HepG2 (cell line): ENCODE results near the gene TMEM121. TPM values are rescaled to one million over a fixed set of nuclear protein-coding genes. Genes with fewer than 3 reads are reported as not detected.

ENCODE experiments used
- BATF2 ChIP-seq: sonication (generic); formaldehyde crosslinking; IDR thresholded peaks from 2 replicates; pipeline ENCODE4 v1.8.0; 2022; ENCODE audit warnings: mild to moderate bottlenecking, missing genetic modification reagents, moderate library complexity
- CHCHD3 ChIP-seq: sonication (generic); formaldehyde crosslinking; IDR thresholded peaks from 2 replicates; pipeline ENCODE4 v1.8.0; 2022; ENCODE audit warnings: mild to moderate bottlenecking, missing genetic modification reagents, moderate library complexity
- DMAP1 ChIP-seq: IDR thresholded peaks from 2 replicates; pipeline ENCODE4 v1.6.1; 2016
- ETV5 ChIP-seq: IDR thresholded peaks from 2 replicates; pipeline ENCODE4 v1.6.1; 2018; ENCODE audit warnings: missing biosample characterization, missing genetic modification reagents, inconsistent platforms, borderline replicate concordance
- GLMP ChIP-seq: sonication (generic); formaldehyde crosslinking; IDR thresholded peaks from 2 replicates; pipeline ENCODE4 v1.9.0; 2021; ENCODE audit warnings: missing genetic modification reagents, mild to moderate bottlenecking, borderline replicate concordance
- HHEX ChIP-seq: IDR thresholded peaks from 2 replicates; pipeline ENCODE4 v1.6.1; 2016; ENCODE audit warnings: control low read depth
- KDM5B ChIP-seq: sonication (generic); formaldehyde crosslinking; IDR thresholded peaks from 2 replicates; pipeline ENCODE4 v1.4.0; 2020; ENCODE audit warnings: missing genetic modification reagents, mild to moderate bottlenecking, borderline replicate concordance
- NFYC ChIP-seq: IDR thresholded peaks from 2 replicates; pipeline ENCODE4 v1.6.1; 2016; ENCODE audit warnings: missing genetic modification reagents, missing compliant biosample characterization
- NR1H2 ChIP-seq: sonication (generic); formaldehyde crosslinking; IDR thresholded peaks from 2 replicates; pipeline ENCODE4 v1.8.1; 2022; ENCODE audit warnings: low read depth, missing genetic modification reagents, borderline replicate concordance
- RARA ChIP-seq: IDR thresholded peaks from 2 replicates; pipeline ENCODE4 v1.6.1; 2016; ENCODE audit warnings: missing genetic modification reagents, missing compliant biosample characterization
- RORA ChIP-seq: sonication (generic); formaldehyde crosslinking; IDR thresholded peaks from 2 replicates; pipeline ENCODE4 v1.5.0; 2020; ENCODE audit warnings: mild to moderate bottlenecking, missing genetic modification reagents, moderate library complexity
- SKIL ChIP-seq: sonication (generic); formaldehyde crosslinking; IDR thresholded peaks from 2 replicates; pipeline ENCODE4 v1.8.0; 2022; ENCODE audit warnings: missing genetic modification reagents, mild to moderate bottlenecking, moderate library complexity, borderline replicate concordance
- SNAPC2 ChIP-seq: sonication (generic); formaldehyde crosslinking; IDR thresholded peaks from 2 replicates; pipeline ENCODE4 v1.8.1; 2022; ENCODE audit warnings: mild to moderate bottlenecking, missing genetic modification reagents
- SP2 ChIP-seq: sonication (generic); formaldehyde crosslinking; IDR thresholded peaks from 2 replicates; pipeline ENCODE4 v1.5.1; 2020; ENCODE audit warnings: mild to moderate bottlenecking, missing genetic modification reagents
- SPEN ChIP-seq: sonication (generic); formaldehyde crosslinking; IDR thresholded peaks from 2 replicates; pipeline ENCODE4 v1.5.1; 2020; ENCODE audit warnings: low read depth, mild to moderate bottlenecking, missing genetic modification reagents
- SYNCRIP ChIP-seq: fragments of 200-400 bp; formaldehyde crosslinking; IDR thresholded peaks from 2 replicates; pipeline ENCODE4 v1.6.1; 2018; ENCODE audit warnings: mild to moderate bottlenecking, low read depth, low read length; ENCODE audit not compliant: insufficient read depth
- ZC3H13 ChIP-seq: sonication (generic); formaldehyde crosslinking; IDR thresholded peaks from 2 replicates; pipeline ENCODE4 v1.8.1; 2023; ENCODE audit warnings: mild to moderate bottlenecking, missing genetic modification reagents, moderate library complexity
- ZKSCAN5 ChIP-seq: sonication (generic); formaldehyde crosslinking; IDR thresholded peaks from 2 replicates; pipeline ENCODE4 v1.5.1; 2020; ENCODE audit warnings: mild to moderate bottlenecking, missing genetic modification reagents
- ZNF329 ChIP-seq: sonication (generic); formaldehyde crosslinking; IDR thresholded peaks from 2 replicates; pipeline ENCODE4 v1.9.0; 2021; ENCODE audit warnings: low read depth, mild to moderate bottlenecking, missing genetic modification reagents
- ZNF546 ChIP-seq: sonication (generic); formaldehyde crosslinking; conservative IDR thresholded peaks from 2 replicates; pipeline ENCODE4 v1.8.1; 2023; ENCODE audit warnings: mild to moderate bottlenecking, missing genetic modification reagents
- ZNF615 ChIP-seq: sonication (generic); formaldehyde crosslinking; IDR thresholded peaks from 2 replicates; pipeline ENCODE4 v1.5.0; 2020; ENCODE audit warnings: mild to moderate bottlenecking, missing genetic modification reagents, borderline replicate concordance
- ZNF790 ChIP-seq: sonication (generic); formaldehyde crosslinking; IDR thresholded peaks from 2 replicates; pipeline ENCODE4 v1.8.0; 2022; ENCODE audit warnings: missing genetic modification reagents, mild to moderate bottlenecking, borderline replicate concordance
- ZSCAN22 ChIP-seq: sonication (generic); formaldehyde crosslinking; IDR thresholded peaks from 2 replicates; pipeline ENCODE4 v1.4.0; 2020; ENCODE audit warnings: mild to moderate bottlenecking, missing genetic modification reagents
- polyA plus RNA-seq, 8 experiments: library from polyadenylated mRNA; depleted of rRNA in 3 of 8; stranded (reverse) in 7 of 8; unstranded in 1 of 8; fragments of >200 nt; fragmentation: Illumina TruSeq in 4 of 8; extraction: Trizol in 4 of 8; gene quantifications; 2 replicates each; pipeline versions ENCODE4 v1.2.1 to v1.2.3, GENCODE V29; 2011 to 2016; ENCODE audit warnings: low read depth in 4 of 8, missing spikeins in 1 of 8, mixed read lengths in 1 of 8; ENCODE audit not compliant: insufficient read depth in 1 of 8
- total RNA-seq, 5 experiments: library from RNA; depleted of rRNA; stranded (reverse); fragments of >200 nt; fragmentation: Illumina TruSeq; extraction: Trizol; gene quantifications; 2 replicates each; pipeline ENCODE4 v1.2.3, GENCODE V29; 2016; ENCODE audit warnings: low read depth in 1 of 5
- TF ChIP-seq, protein P1 (sequence below): fragments of 450-650 bp; IDR thresholded peaks from 2 replicates; pipeline ENCODE4 v1.6.1; 2017; ENCODE audit warnings: mild to moderate bottlenecking

TMEM121 gene
- total and polyA plus RNA-seq, 2 of the 13 experiments (the other 11 are each of a cell fraction or from before 2014, with no cell fraction given) = 6.6 to 19.0 TPM

DNA sequence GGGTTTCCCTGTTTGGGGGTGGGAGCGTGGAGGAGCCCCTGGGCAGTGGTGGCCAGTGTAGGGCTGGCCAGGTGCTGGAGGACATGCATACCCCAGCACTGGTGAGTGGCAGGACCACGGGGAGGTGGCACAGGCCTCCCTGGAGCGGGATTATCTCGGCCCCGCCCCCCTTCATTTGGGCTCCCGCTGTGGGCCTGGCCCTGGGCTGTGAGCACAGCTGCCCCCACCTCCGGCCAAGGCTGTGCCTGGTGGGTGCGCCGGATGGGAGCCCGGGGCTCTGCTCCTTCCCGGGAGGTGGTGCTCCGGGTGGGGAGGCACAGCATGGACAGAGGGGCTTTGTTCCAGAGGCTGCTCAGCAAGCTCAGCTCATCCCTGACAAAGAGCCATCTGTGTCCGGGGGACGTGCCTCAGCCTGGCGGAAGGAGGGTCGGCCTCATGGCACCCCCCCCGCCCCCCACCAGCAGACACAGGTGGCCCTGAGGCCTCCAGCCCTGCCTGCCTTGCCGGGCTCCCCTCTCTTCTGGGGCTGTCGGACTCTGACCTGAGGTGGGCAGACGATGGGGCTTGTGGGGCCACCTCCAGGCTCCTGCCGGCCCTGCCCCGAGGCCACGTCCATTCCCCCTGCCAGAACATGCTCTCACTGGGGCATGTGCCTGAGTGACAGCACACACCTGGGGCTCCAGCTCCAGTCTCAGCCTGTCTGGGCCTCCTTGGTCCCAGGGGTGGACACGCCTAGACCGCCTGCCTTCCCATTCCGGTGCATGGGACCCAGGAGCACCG, 26.9 kb upstream of the TMEM121 start (continued):
- TF ChIP-seq ZC3H13 (CRISPR knock-in tag) = peak; percentile 84; the same call in 1 of the 2 replicates
- TF ChIP-seq GLMP (CRISPR knock-in tag) = no peak
- TF ChIP-seq RORA = no peak
- TF ChIP-seq BATF2 (CRISPR knock-in tag) = no peak
- TF ChIP-seq SKIL = peak; percentile 93
- TF ChIP-seq SYNCRIP = no peak
- no peak for TF ChIP-seq CHCHD3 (CRISPR knock-in tag)
- TF ChIP-seq SP2 (CRISPR knock-in tag) = peak; percentile 58
- TF ChIP-seq DMAP1 (CRISPR knock-in tag) = peak; percentile 77
- TF ChIP-seq ZNF329 = peak; percentile 83; the same call in 1 of the 2 replicates
- peak; percentile 65; the same call in 1 of the 2 replicates for TF ChIP-seq NR1H2
- peak; percentile 42; the same call in 1 of the 2 replicates for TF ChIP-seq ZNF790 (CRISPR knock-in tag)
- 0 out of 2 replicates have a peak, but pooled peaks have one; percentile 31 for TF ChIP-seq ZSCAN22 (CRISPR knock-in tag)
- TF ChIP-seq HHEX (CRISPR knock-in tag) = no peak
- TF ChIP-seq ETV5 (CRISPR knock-in tag) = peak; percentile 93
- TF ChIP-seq RARA (CRISPR knock-in tag) = 0 out of 2 replicates have a peak, but pooled peaks have one; percentile 42
- peak; percentile 29; the same call in 1 of the 2 replicates for TF ChIP-seq ZNF546 (CRISPR knock-in tag)
- TF ChIP-seq SPEN (CRISPR knock-in tag) = peak; percentile 87
- peak; percentile 84; the same call in 1 of the 2 replicates for TF ChIP-seq SNAPC2 (CRISPR knock-in tag)
- TF ChIP-seq KDM5B = peak; percentile 54; the same call in 1 of the 2 replicates
- TF ChIP-seq ZKSCAN5 (CRISPR knock-in tag) = no peak
- TF ChIP-seq, protein P1, sequence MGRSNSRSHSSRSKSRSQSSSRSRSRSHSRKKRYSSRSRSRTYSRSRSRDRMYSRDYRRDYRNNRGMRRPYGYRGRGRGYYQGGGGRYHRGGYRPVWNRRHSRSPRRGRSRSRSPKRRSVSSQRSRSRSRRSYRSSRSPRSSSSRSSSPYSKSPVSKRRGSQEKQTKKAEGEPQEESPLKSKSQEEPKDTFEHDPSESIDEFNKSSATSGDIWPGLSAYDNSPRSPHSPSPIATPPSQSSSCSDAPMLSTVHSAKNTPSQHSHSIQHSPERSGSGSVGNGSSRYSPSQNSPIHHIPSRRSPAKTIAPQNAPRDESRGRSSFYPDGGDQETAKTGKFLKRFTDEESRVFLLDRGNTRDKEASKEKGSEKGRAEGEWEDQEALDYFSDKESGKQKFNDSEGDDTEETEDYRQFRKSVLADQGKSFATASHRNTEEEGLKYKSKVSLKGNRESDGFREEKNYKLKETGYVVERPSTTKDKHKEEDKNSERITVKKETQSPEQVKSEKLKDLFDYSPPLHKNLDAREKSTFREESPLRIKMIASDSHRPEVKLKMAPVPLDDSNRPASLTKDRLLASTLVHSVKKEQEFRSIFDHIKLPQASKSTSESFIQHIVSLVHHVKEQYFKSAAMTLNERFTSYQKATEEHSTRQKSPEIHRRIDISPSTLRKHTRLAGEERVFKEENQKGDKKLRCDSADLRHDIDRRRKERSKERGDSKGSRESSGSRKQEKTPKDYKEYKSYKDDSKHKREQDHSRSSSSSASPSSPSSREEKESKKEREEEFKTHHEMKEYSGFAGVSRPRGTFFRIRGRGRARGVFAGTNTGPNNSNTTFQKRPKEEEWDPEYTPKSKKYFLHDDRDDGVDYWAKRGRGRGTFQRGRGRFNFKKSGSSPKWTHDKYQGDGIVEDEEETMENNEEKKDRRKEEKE = no peak
- TF ChIP-seq ZNF615 (CRISPR knock-in tag) = no peak; the same call in 1 of the 2 replicates
- TF ChIP-seq NFYC = no peak
